ENCODE data around the gene LHFPL3. TPM values are rescaled to one million over a fixed set of nuclear protein-coding genes. Genes with fewer than 3 reads are reported as not detected.

LHFPL3 gene
- total and polyA plus RNA-seq, 2 of the 13 experiments (the other 11 are each of a cell fraction or from before 2014, with no cell fraction given), result not detected

- H3K4me2 ChIP-seq (ENCODE audit: low read depth, low read length), result no peak overlapping the region
- peaks cover 0 to 4% of the 10 kb centered on the region in 2 experiments; a peak in 1 of 5 replicates for H3K27me3 ChIP-seq (ENCODE audit: control insufficient read depth in 1 of 2, insufficient read depth in 2 of 2, low read length in 2 of 2)
- ChIA-PET POLR2A (no interaction called here), CTCF (ENCODE audit: low intra/inter-chr PET ratio, low total read pairs) (no interaction called here)
- H3K4me3 ChIP-seq (replicated peaks in 1 of 3; ENCODE audit: insufficient read depth in 1 of 3, low read depth in 2 of 3, low read length in 3 of 3), result no peak overlapping the region
- in situ Hi-C loops (cut with HindIII; ENCODE audit: extremely low pct_ligation_motif_present, low pct_unique_long_range_greater_than_20kb), result no loop called here
- no peak overlapping the region for H3K9ac ChIP-seq (ENCODE audit: insufficient read depth, low read depth, low read length)
- H3K79me2 ChIP-seq (ENCODE audit: insufficient read depth, low read length), result no peaks in the 10 kb centered on the region
- no peak overlapping the region for H2AFZ ChIP-seq (ENCODE audit: low read length)
- intact Hi-C loops (cut with micrococcal nuclease; ENCODE audit: unreplicated experiment), result no loop called here
- no peak for DNase-seq (ENCODE audit: low spot score)
- no peaks in the 10 kb centered on the region for H3K9me3 ChIP-seq (ENCODE audit: low read length)
- no peak for ATAC-seq
- no peaks in the 10 kb centered on the region for H3K36me3 ChIP-seq (replicated peaks in 1 of 2; ENCODE audit: control insufficient read depth in 1 of 2, insufficient read depth in 2 of 2, low read length in 2 of 2)
- H3K4me1 ChIP-seq (ENCODE audit: insufficient read depth, low read length), result no peaks in the 10 kb centered on the region
- no peak for FAIRE-seq
- H4K20me1 ChIP-seq (ENCODE audit: insufficient read depth, low read length), result no peaks in the 10 kb centered on the region
- TF ChIP-seq ZNF773 (CRISPR knock-in tag; IDR thresholded peaks at IDR 0.05; ENCODE audit: borderline replicate concordance), result no peak
- no peak for TF ChIP-seq ZNF329 (CRISPR knock-in tag; IDR thresholded peaks at IDR 0.05; ENCODE audit: low read depth)
- TF ChIP-seq BCL3 (CRISPR knock-in tag; IDR thresholded peaks at IDR 0.05), result no peak
- TF ChIP-seq ZNF10 (CRISPR knock-in tag; IDR thresholded peaks at IDR 0.05; ENCODE audit: borderline replicate concordance, low read depth), result no peak
- no TSS peak for BruUV-seq (replicated peaks)
- H3K27ac ChIP-seq (ENCODE audit: extremely low read length, insufficient read depth, low read length), result no peak overlapping the region
- WGBS (ENCODE audit: low lambda C conversion rate), result 41% methylated on average over 7 of the region's 7 CpGs
Observed at GRCh38 chr7:104793066-104793465, 464.7 kb downstream of the LHFPL3 start.

GRCh38 chr7:104794154-104794553 is 465.8 kb downstream of the LHFPL3 start:
- ATAC-seq, result no peak
- no peak overlapping the region for H3K9ac ChIP-seq (ENCODE audit: insufficient read depth, low read depth, low read length)
- H2AFZ ChIP-seq (ENCODE audit: low read length), result no peak overlapping the region
- ChIA-PET CTCF (ENCODE audit: low intra/inter-chr PET ratio, low total read pairs) (no interaction called here), POLR2A (no interaction called here)
- intact Hi-C loops (cut with micrococcal nuclease; ENCODE audit: unreplicated experiment) (no loop called here), in situ Hi-C loops (cut with HindIII; ENCODE audit: extremely low pct_ligation_motif_present, low pct_unique_long_range_greater_than_20kb) (no loop called here)
- H3K27me3 ChIP-seq (ENCODE audit: control insufficient read depth in 1 of 2, insufficient read depth in 2 of 2, low read length in 2 of 2), result 0 out of 5 replicates have a peak, but pooled peaks cover 0 to 4% of the 10 kb centered on the region in 2 experiments
- no peak overlapping the region for H3K4me2 ChIP-seq (ENCODE audit: low read depth, low read length)
- no peak for FAIRE-seq
- H3K4me1 ChIP-seq (ENCODE audit: insufficient read depth, low read length), result no peaks in the 10 kb centered on the region
- no peaks in the 10 kb centered on the region for H3K79me2 ChIP-seq (ENCODE audit: insufficient read depth, low read length)
- no peaks in the 10 kb centered on the region for H3K36me3 ChIP-seq (replicated peaks in 1 of 2; ENCODE audit: control insufficient read depth in 1 of 2, insufficient read depth in 2 of 2, low read length in 2 of 2)
- no peak overlapping the region for H3K4me3 ChIP-seq (replicated peaks in 1 of 3; ENCODE audit: insufficient read depth in 1 of 3, low read depth in 2 of 3, low read length in 3 of 3)
- H3K9me3 ChIP-seq (ENCODE audit: low read length), result no peaks in the 10 kb centered on the region
- H3K27ac ChIP-seq (ENCODE audit: extremely low read length, insufficient read depth, low read length), result no peak overlapping the region
- BruUV-seq (replicated peaks), result no TSS peak
- WGBS (ENCODE audit: low lambda C conversion rate), result 31% methylated on average over 3 of the region's 3 CpGs
- DNase-seq (ENCODE audit: low spot score), result no peak
- H4K20me1 ChIP-seq (ENCODE audit: insufficient read depth, low read length), result no peaks in the 10 kb centered on the region
- TF ChIP-seq ZNF383 (CRISPR knock-in tag; IDR thresholded peaks at IDR 0.05; ENCODE audit: borderline replicate concordance) (no peak), NR2C2 (CRISPR knock-in tag; IDR thresholded peaks at IDR 0.05; ENCODE audit: borderline replicate concordance) (no peak), AKAP8 (CRISPR knock-in tag; IDR thresholded peaks at IDR 0.05) (no peak), TMF1 (CRISPR knock-in tag; IDR thresholded peaks at IDR 0.05; ENCODE audit: low read depth) (no peak), POGZ (CRISPR knock-in tag; IDR thresholded peaks at IDR 0.05) (no peak), SIX1 (CRISPR knock-in tag; IDR thresholded peaks at IDR 0.05; ENCODE audit: borderline replicate concordance) (no peak), ELK4 (CRISPR knock-in tag; IDR thresholded peaks at IDR 0.05; ENCODE audit: borderline replicate concordance) (no peak), ZNF547 (CRISPR knock-in tag; IDR thresholded peaks at IDR 0.05) (no peak), ZNF225 (CRISPR knock-in tag; IDR thresholded peaks at IDR 0.05) (no peak), PRDM4 (CRISPR knock-in tag; IDR thresholded peaks at IDR 0.05; ENCODE audit: borderline replicate concordance) (no peak)
